Activated CD4-positive, alpha-beta T cell treated with anti-CD3 and anti-CD28 coated beads for 48 hours (primary cell): ENCODE data around the gene OXER1.

Experiments
- DNase-seq: peaks from one replicate; pipeline ENCODE4 v3.0.0-alpha.2; 2020

The OXER1 gene

GRCh38 chr2:42793334-42794270 is 29.7 kb upstream of the OXER1 start:
- DNase-seq, result no peak

GRCh38 chr2:42792583-42793333 is 28.8 kb upstream of the OXER1 start, which contains the start of gene HAAO:
Gene HAAO, minus strand, starts transcription at chr2:42792583. Its CDS starts 47 bp downstream, at chr2:42792536.
- peak; percentile 12 for DNase-seq

- peak; percentile 25 for DNase-seq
Observed at GRCh38 chr2:42792087-42792582, 28.2 kb upstream of the OXER1 start.

- DNase-seq, result no peak
Observed at GRCh38 chr2:42791606-42792005, 27.7 kb upstream of the OXER1 start.

GRCh38 chr2:42789751-42790150 is 25.8 kb upstream of the OXER1 start:
- DNase-seq, result no peak

- no peak for DNase-seq
Observed at GRCh38 chr2:42788882-42789281, 24.9 kb upstream of the OXER1 start.

GRCh38 chr2:42788478-42788793 is 24.5 kb upstream of the OXER1 start:
- DNase-seq, result no peak

- DNase-seq, result no peak
Observed at GRCh38 chr2:42787788-42788477, 24.0 kb upstream of the OXER1 start.

GRCh38 chr2:42787424-42787787 is 23.5 kb upstream of the OXER1 start:
- DNase-seq, result no peak

- DNase-seq, result no peak
Observed at GRCh38 chr2:42786561-42787345, 22.8 kb upstream of the OXER1 start.

- no peak for DNase-seq
Observed at GRCh38 chr2:42784204-42784880, 20.4 kb upstream of the OXER1 start.

- DNase-seq, result no peak
Observed at GRCh38 chr2:42783511-42783910, 19.6 kb upstream of the OXER1 start.

- DNase-seq, result no peak
Observed at GRCh38 chr2:42781181-42781580, 17.2 kb upstream of the OXER1 start.

GRCh38 chr2:42777883-42778805 is 14.2 kb upstream of the OXER1 start:
- DNase-seq, result no peak

- no peak for DNase-seq
Observed at GRCh38 chr2:42775810-42776209, 11.9 kb upstream of the OXER1 start.

GRCh38 chr2:42775186-42775585 is 11.3 kb upstream of the OXER1 start:
- no peak for DNase-seq

- DNase-seq, result no peak
Observed at GRCh38 chr2:42771546-42772153, 7.7 kb upstream of the OXER1 start.

GRCh38 chr2:42770288-42771131 is 6.6 kb upstream of the OXER1 start:
- DNase-seq, result no peak

GRCh38 chr2:42769583-42770287 is 5.8 kb upstream of the OXER1 start:
- DNase-seq, result no peak
